HepG2 (cell line): ENCODE results near the gene RILPL1.

Experiments used
- BCLAF1 ChIP-seq: fragments of 450-650 bp; IDR thresholded peaks from 2 replicates; pipeline ENCODE4 v1.6.1; 2017; ENCODE audit warnings: mild to moderate bottlenecking
- ZNF678 ChIP-seq: sonication (generic); formaldehyde crosslinking; IDR thresholded peaks from 2 replicates; pipeline ENCODE4 v1.4.0; 2020; ENCODE audit warnings: mild to moderate bottlenecking, missing genetic modification reagents

GRCh38 chr12:123450636-123451035 is 82.9 kb downstream of the RILPL1 start:
- TF ChIP-seq ZNF678: no peak
- no peak for TF ChIP-seq BCLAF1
